Adrenal gland (tissue), 5 donors: ENCODE results near the gene REEP2.

Experiments used
- POLR2A ChIP-seq, 2 donors: fragments of 450-650 bp; IDR thresholded peaks; one replicate each; pipeline ENCODE4 v1.6.1; 2017; ENCODE audit warnings: antibody characterized with exemption in 2 of 2, mild to moderate bottlenecking in 2 of 2, moderate library complexity in 1 of 2
- TF ChIP-seq, protein P1 (sequence below), 6 experiments: fragments of 450-650 bp in 4 of 6; fragments of 200-600 bp in 2 of 6; sonication (generic) in 1 of 6; IDR thresholded peaks; 1 replicate in 5 of 6; 2 replicates in 1 of 6; pipeline versions ENCODE4 v1.5.1 to v1.8.0; 2016 to 2021; ENCODE audit warnings: antibody characterized with exemption in 6 of 6, mild to moderate bottlenecking in 2 of 6, moderate library complexity in 1 of 6
- donor health status: DM: no; HTN: no; CAD: no.

DNA sequence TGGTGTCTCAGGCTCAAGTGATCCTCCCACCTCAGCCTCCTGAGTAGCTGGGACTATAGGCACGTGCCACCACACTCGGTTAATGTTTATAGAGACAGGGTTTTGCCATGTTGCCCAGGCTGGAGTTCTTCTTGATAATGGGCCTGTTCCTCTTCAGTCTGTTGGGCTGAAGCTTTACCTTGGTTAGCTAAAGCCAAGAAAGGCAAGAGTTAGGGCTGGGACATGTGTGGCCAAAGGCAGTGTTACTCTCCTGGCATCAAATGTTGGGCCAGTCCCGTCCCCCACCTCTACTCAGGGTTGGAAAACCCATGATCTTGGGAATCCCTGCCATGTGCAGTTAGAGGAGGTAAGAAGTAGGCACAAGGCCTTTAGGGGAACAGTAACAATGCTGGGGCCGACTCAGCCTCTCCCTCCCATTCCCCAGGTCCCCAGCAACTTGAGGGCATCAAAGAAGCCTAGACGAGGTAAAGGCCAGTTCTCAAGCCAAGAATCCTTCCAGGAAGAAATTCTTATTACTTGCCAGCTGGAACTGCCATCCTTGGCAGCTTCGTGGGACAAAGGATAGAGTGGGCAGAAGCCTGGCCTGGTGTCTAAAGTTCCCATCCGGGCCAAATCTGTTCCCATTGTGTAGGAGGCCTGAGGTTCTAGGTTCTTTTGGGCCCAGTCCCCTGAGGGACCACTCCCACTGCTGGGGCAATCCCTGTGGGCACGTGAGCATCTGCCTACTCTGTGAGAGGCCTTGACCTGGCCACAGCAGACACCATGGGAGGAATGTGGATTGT, 30.9 kb downstream of the REEP2 start:
- TF ChIP-seq, protein P1, sequence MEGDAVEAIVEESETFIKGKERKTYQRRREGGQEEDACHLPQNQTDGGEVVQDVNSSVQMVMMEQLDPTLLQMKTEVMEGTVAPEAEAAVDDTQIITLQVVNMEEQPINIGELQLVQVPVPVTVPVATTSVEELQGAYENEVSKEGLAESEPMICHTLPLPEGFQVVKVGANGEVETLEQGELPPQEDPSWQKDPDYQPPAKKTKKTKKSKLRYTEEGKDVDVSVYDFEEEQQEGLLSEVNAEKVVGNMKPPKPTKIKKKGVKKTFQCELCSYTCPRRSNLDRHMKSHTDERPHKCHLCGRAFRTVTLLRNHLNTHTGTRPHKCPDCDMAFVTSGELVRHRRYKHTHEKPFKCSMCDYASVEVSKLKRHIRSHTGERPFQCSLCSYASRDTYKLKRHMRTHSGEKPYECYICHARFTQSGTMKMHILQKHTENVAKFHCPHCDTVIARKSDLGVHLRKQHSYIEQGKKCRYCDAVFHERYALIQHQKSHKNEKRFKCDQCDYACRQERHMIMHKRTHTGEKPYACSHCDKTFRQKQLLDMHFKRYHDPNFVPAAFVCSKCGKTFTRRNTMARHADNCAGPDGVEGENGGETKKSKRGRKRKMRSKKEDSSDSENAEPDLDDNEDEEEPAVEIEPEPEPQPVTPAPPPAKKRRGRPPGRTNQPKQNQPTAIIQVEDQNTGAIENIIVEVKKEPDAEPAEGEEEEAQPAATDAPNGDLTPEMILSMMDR (IDR thresholded peaks at IDR 0.05): no peak
- TF ChIP-seq POLR2A (IDR thresholded peaks at IDR 0.05): peak; percentile 44 to 77
